A673 (cell line): ENCODE results near the gene PRKCA.

Source experiments
- CTCF ChIP-seq: fragments of 300-800, 200-600 bp; sonication (generic); conservative IDR thresholded peaks from 2 replicates; pipeline ENCODE4 v1.5.1; 2017; ENCODE audit warnings: low read depth, mild to moderate bottlenecking, antibody characterized with exemption, low read length, moderate library complexity, mixed read lengths
- EZH2 ChIP-seq: fragments of 200-600 bp; sonication (generic); IDR thresholded peaks from 2 replicates; pipeline ENCODE4 v1.6.1; 2017; ENCODE audit warnings: borderline replicate concordance, low read depth, mild to moderate bottlenecking, mixed read lengths, antibody characterized with exemption, low read length; ENCODE audit not compliant: poor library complexity, severe bottlenecking

GRCh38 chr17:66715076-66715675 lies 412.8 kb downstream of the PRKCA start:
- TF ChIP-seq EZH2 (no peak), CTCF (no peak)
